ENCODE data around the gene LILRB1. TPM values are rescaled to one million over a fixed set of nuclear protein-coding genes. Genes with fewer than 3 reads are reported as not detected.
"Not testable (repeated sequence)": the region's sequence is repeated elsewhere in the genome, so short reads cannot be mapped to it uniquely, and the experiment has no call there.

LILRB1 gene
- 1 to 10 TPM in 1 of 2 donors, under 1 TPM in 1; 0.68 to 1.2 TPM for total RNA-seq

DNA sequence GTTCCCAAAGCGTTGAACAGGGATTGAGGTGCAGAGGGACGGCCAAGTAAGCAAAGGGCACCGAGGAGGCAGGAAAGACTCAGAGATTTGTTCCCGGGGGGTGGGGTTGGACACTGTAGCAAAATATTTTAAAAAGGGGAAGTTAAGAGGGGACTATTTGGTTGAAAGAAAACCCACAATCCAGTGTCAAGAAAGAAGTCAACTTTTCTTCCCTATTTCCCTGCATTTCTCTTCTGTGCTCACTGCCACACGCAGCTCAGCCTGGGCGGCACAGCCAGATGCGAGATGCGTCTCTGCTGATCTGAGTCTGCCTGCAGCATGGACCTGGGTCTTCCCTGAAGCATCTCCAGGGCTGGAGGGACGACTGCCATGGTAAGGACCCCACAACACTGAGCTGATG is at the start of gene LILRB1:
Gene LILRB1, plus strand, starts transcription at position 223 of the 400 bp plus-strand sequence. CDS start 590 bp downstream, outside the sequence.
- H3K9me3 ChIP-seq; DNase-seq (ENCODE audit: low spot score); intact Hi-C loops (cut with DNase I); H3K36me3 ChIP-seq; H3K4me3 ChIP-seq; H3K27me3 ChIP-seq (replicated peaks; ENCODE audit: insufficient read depth); H3K27ac ChIP-seq; H3K4me1 ChIP-seq (replicated peaks): not testable (repeated sequence)
- 73% methylated on average over 9 of the region's 9 CpGs for WGBS

DNA sequence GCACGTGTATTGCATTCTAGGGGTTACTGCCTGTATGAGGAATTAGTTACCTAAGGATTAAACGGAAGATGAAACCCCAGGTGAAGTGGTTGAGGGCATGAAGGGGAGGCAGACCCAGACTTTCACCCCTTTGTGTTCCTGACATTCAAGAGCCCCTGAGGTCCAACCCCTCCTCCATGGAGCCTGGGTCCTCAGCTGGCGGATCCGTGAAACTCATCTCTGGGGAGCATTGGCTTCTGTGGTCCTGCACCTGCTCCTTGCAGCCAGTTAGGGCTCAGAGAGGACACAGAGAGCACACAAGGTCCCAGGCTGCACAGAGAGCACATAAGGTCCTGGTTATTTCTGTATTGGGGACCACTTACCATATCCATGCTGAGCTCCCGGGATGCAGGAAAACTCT is 43.9 kb upstream of the LILRB1 start:
- intact Hi-C loops (cut with DNase I), result no loop called here

DNA sequence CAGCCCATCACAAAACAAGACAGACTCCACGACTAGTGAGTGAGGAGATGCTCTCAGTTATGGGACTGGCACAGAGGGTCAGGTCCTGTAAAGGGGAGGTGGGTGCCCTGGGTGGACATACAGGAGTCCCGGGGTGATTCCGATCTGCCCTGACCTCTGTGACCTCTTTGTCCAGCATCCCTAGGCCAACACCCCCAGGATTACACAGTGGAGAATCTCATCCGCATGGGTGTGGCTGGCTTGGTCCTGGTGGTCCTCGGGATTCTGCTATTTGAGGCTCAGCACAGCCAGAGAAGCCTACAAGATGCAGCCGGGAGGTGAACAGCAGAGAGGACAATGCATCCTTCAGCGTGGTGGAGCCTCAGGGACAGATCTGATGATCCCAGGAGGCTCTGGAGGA is 43.3 kb upstream of the LILRB1 start:
- intact Hi-C loops (cut with DNase I), result no loop called here
- no peaks in the 10 kb centered on the region for H3K9me3 ChIP-seq
- H3K4me1 ChIP-seq (replicated peaks), result no peaks in the 10 kb centered on the region
- no peaks in the 10 kb centered on the region for H3K36me3 ChIP-seq
- no peak overlapping the region for H3K27ac ChIP-seq
- H3K4me3 ChIP-seq, result no peak overlapping the region
- 70% methylated on average over 7 of the region's 7 CpGs for WGBS
- DNase-seq (ENCODE audit: low spot score), result no peak
- TF ChIP-seq POLR2AphosphoS5 (IDR thresholded peaks at IDR 0.05) (no peak), POLR2A (IDR thresholded peaks at IDR 0.05) (no peak)
- TF ChIP-seq, protein P1, sequence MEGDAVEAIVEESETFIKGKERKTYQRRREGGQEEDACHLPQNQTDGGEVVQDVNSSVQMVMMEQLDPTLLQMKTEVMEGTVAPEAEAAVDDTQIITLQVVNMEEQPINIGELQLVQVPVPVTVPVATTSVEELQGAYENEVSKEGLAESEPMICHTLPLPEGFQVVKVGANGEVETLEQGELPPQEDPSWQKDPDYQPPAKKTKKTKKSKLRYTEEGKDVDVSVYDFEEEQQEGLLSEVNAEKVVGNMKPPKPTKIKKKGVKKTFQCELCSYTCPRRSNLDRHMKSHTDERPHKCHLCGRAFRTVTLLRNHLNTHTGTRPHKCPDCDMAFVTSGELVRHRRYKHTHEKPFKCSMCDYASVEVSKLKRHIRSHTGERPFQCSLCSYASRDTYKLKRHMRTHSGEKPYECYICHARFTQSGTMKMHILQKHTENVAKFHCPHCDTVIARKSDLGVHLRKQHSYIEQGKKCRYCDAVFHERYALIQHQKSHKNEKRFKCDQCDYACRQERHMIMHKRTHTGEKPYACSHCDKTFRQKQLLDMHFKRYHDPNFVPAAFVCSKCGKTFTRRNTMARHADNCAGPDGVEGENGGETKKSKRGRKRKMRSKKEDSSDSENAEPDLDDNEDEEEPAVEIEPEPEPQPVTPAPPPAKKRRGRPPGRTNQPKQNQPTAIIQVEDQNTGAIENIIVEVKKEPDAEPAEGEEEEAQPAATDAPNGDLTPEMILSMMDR (IDR thresholded peaks at IDR 0.05), result no peak
- no peaks in the 10 kb centered on the region for H3K27me3 ChIP-seq (replicated peaks; ENCODE audit: insufficient read depth)

More for the DNA sequence above, 43.9 kb upstream of the LILRB1 start:
- H3K4me3 ChIP-seq, result no peak overlapping the region
- no peaks in the 10 kb centered on the region for H3K36me3 ChIP-seq
- H3K4me1 ChIP-seq (replicated peaks), result no peaks in the 10 kb centered on the region
- DNase-seq (ENCODE audit: low spot score), result no peak
- 76% methylated on average over 5 of the region's 5 CpGs for WGBS
- H3K27me3 ChIP-seq (replicated peaks; ENCODE audit: insufficient read depth), result no peaks in the 10 kb centered on the region
- no peak for TF ChIP-seq POLR2AphosphoS5 (IDR thresholded peaks at IDR 0.05)
- TF ChIP-seq POLR2A (IDR thresholded peaks at IDR 0.05), result no peak
- TF ChIP-seq, protein P1 (IDR thresholded peaks at IDR 0.05), result no peak
- no peak overlapping the region for H3K27ac ChIP-seq
- no peaks in the 10 kb centered on the region for H3K9me3 ChIP-seq

DNA sequence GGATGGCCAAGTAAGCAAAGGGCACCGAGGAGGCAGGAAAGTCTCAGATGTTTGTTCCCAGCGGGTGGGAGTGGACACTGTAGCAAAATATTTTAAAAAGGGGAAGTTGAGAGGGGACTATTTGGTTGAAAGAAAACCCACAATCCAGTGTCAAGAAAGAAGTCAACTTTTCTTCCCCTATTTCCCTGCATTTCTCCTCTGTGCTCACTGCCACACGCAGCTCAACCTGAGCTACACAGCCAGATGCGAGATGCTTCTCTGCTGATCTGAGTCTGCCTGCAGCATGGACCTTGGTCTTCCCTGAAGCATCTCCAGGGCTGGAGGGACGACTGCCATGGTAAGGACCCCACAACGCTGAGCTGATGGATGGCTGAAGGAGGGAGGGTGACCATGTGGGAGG is 36.8 kb upstream of the LILRB1 start, which contains the start of gene LILRA1:
Gene LILRA1, plus strand, starts transcription at position 188 of the 400 bp plus-strand sequence. CDS start 613 bp downstream, outside the sequence.
- H3K27me3 ChIP-seq (replicated peaks; ENCODE audit: insufficient read depth); H3K4me1 ChIP-seq (replicated peaks); H3K27ac ChIP-seq; H3K4me3 ChIP-seq; intact Hi-C loops (cut with DNase I); H3K36me3 ChIP-seq; H3K9me3 ChIP-seq; DNase-seq (ENCODE audit: low spot score): not testable (repeated sequence)
- WGBS, result 72% methylated on average over 6 of the region's 6 CpGs

DNA sequence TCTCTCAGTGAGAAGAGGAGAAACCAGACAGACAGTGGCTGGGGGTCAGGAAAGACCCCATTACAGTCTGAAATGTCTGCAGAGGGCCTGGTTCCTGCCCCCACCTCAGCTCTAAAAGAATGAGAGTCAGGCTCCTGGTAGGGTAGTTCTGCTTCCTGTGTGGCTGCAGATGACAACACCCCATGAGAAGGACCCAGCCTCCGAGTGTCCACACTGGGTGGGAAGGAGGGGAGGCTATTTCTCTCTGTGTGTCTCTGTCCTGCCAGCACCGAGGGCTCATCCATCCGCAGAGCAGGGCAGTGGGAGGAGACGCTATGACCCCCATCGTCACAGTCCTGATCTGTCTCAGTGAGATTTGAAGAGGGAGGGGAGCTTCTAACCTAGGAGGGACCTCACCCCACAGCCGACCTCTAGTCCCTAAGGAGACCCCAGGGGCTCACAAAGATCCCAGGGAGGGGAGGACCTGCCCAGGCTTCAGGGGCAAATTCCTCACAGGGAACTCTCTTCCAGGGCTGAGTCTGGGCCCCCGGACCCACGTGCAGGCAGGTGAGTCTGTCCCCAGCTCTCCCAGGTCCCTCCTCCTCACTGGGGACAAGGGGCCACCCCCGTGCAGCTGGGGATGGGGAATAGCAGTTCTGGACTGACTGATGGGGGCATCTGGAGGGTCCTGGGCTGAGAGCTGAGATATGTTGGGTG is 36.2 kb upstream of the LILRB1 start:
- intact Hi-C loops (cut with DNase I); H3K27me3 ChIP-seq (replicated peaks; ENCODE audit: insufficient read depth); H3K27ac ChIP-seq; H3K9me3 ChIP-seq; DNase-seq (ENCODE audit: low spot score); H3K4me1 ChIP-seq (replicated peaks); H3K36me3 ChIP-seq; H3K4me3 ChIP-seq: not testable (repeated sequence)
- 70% methylated on average over 9 of the region's 9 CpGs for WGBS

DNA sequence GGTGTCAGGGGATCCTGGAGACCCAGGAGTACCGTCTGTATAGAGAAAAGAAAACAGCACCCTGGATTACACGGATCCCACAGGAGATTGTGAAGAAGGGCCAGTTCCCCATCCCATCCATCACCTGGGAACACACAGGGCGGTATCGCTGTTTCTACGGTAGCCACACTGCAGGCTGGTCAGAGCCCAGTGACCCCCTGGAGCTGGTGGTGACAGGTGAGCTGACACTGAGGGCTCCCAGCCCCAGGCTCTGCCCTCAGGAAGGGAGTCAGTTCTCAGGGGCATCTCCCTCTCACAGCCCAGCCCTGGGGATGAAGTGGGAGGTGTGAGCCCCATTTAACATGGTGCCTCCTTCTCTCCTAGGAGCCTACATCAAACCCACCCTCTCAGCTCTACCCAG is 35.5 kb upstream of the LILRB1 start:
- Histone ChIP-seq H3K27ac (no peak overlapping the region), H3K4me1 (replicated peaks) (no peaks in the 10 kb centered on the region), H3K4me3 (no peak overlapping the region), H3K9me3 (no peaks in the 10 kb centered on the region), H3K27me3 (replicated peaks; ENCODE audit: insufficient read depth) (peaks cover 3% of the 10 kb centered on the region), H3K36me3 (no peaks in the 10 kb centered on the region)
- WGBS, result 87% methylated on average over 3 of the region's 5 CpGs
- no peak for DNase-seq (ENCODE audit: low spot score)
- intact Hi-C loops (cut with DNase I), result no loop called here
- TF ChIP-seq POLR2A (IDR thresholded peaks at IDR 0.05) (no peak), POLR2AphosphoS5 (IDR thresholded peaks at IDR 0.05) (no peak)
- TF ChIP-seq, protein P1 (IDR thresholded peaks at IDR 0.05), result no peak

DNA sequence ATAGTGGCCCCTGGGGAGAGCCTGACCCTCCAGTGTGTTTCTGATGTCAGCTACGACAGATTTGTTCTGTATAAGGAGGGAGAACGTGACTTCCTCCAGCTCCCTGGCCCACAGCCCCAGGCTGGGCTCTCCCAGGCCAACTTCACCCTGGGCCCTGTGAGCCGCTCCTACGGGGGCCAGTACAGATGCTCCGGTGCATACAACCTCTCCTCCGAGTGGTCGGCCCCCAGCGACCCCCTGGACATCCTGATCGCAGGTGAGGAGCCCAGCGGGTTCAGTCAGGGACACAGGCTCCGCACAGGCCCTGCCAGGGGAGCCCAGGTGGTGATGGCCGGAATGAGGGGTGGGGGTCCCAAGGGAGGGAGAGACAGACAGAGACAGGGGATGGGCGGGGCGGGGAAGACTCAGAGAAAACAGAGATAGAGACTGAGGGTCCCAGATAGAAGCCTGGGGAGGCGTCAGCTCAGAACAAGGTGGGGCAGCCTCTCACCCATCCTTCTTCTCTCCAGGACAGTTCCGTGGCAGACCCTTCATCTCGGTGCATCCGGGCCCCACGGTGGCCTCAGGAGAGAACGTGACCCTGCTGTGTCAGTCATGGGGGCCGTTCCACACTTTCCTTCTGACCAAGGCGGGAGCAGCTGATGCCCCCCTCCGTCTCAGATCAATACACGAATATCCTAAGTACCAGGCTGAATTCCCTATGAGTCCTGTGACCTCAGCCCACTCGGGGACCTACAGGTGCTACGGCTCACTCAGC is 34.4 kb upstream of the LILRB1 start:
- H3K27me3 ChIP-seq (replicated peaks; ENCODE audit: insufficient read depth); H3K4me3 ChIP-seq; H3K4me1 ChIP-seq (replicated peaks); DNase-seq (ENCODE audit: low spot score); H3K27ac ChIP-seq; H3K9me3 ChIP-seq; H3K36me3 ChIP-seq; intact Hi-C loops (cut with DNase I): not testable (repeated sequence)
- WGBS, result 78% methylated on average over 26 of the region's 26 CpGs

Data from prostate gland (tissue), 2 donors.